ENCODE data around the gene USP7.
"Not testable (repeated sequence)": the region's sequence is repeated elsewhere in the genome, so short reads cannot be mapped to it uniquely, and the experiment has no call there.

The USP7 gene

GRCh38 chr16:8898660-8899318, 64.9 kb downstream of the USP7 start:
- DNase-seq: no peak

- no peak for DNase-seq
Observed at GRCh38 chr16:8894736-8895334, 68.9 kb downstream of the USP7 start.

GRCh38 chr16:8893976-8894690, 69.6 kb downstream of the USP7 start:
- DNase-seq: no peak

GRCh38 chr16:8893426-8893825, 70.3 kb downstream of the USP7 start:
- DNase-seq: no peak

GRCh38 chr16:8892101-8892575, 71.6 kb downstream of the USP7 start:
- no peak for DNase-seq

GRCh38 chr16:8890549-8890921, 73.2 kb downstream of the USP7 start:
- no peak for DNase-seq

GRCh38 chr16:8889893-8890548, 73.7 kb downstream of the USP7 start:
- DNase-seq: no peak

GRCh38 chr16:8888951-8889892, 74.5 kb downstream of the USP7 start:
- DNase-seq: no peak

GRCh38 chr16:8887952-8888560, 75.7 kb downstream of the USP7 start:
- DNase-seq: no peak

- DNase-seq: no peak
Observed at GRCh38 chr16:8887431-8887765, 76.3 kb downstream of the USP7 start.

GRCh38 chr16:8886593-8887430, 76.9 kb downstream of the USP7 start:
- DNase-seq: no peak

GRCh38 chr16:8885674-8886592, 77.8 kb downstream of the USP7 start:
- peak; percentile 51 for DNase-seq

- DNase-seq: no peak
Observed at GRCh38 chr16:8882725-8883377, 80.9 kb downstream of the USP7 start.

GRCh38 chr16:8882041-8882617, 81.6 kb downstream of the USP7 start, which contains the start of gene LITAFD:
Gene LITAFD (plus strand): TSS chr16:8882351. CDS start chr16:8884356, 2,005 bp downstream.
- no peak for DNase-seq

GRCh38 chr16:8880839-8881510, 82.7 kb downstream of the USP7 start:
- DNase-seq: no peak

- DNase-seq: no peak
Observed at GRCh38 chr16:8878523-8878911, 85.2 kb downstream of the USP7 start.

- no peak for DNase-seq
Observed at GRCh38 chr16:8877894-8878522, 85.7 kb downstream of the USP7 start.

GRCh38 chr16:8875317-8875716, 88.4 kb downstream of the USP7 start:
- not testable (repeated sequence) for DNase-seq
